OCI-LY3 (cell line): Measurements from ENCODE around the gene IL11RA.

Experiments
- H2AFZ ChIP-seq: fragments of 200-600, 300-600 bp; shearing (Covaris generic); 2 replicates; pipeline ENCODE4 v1.6.0; 2014; ENCODE audit warnings: antibody characterized with exemption, low read depth, low read length
- H3K27ac ChIP-seq: fragments of 200-600, 300-600 bp; sonication (generic); 2 replicates; pipeline ENCODE4 v1.5.1; 2014; ENCODE audit warnings: mild to moderate bottlenecking, low read length, moderate library complexity, mixed read lengths
- H3K27me3 ChIP-seq: fragments of 200-600, 300-600 bp; sonication (generic); 2 replicates; pipeline ENCODE4 v1.6.1; 2014; ENCODE audit warnings: low read depth, low read length, mixed read lengths
- H3K36me3 ChIP-seq: fragments of 200-600, 300-600 bp; sonication (generic); replicated peaks from 2 replicates; pipeline ENCODE3; 2014; ENCODE audit warnings: low read depth, low read length, mixed read lengths
- H3K4me1 ChIP-seq: fragments of 300-600, 200-600 bp; sonication (generic); 2 replicates; pipeline ENCODE4 v1.6.1; 2014; ENCODE audit warnings: low read length, mixed read lengths
- H3K4me2 ChIP-seq: fragments of 200-600, 300-600 bp; sonication (generic); 2 replicates; pipeline ENCODE4 v1.6.1; 2014; ENCODE audit warnings: low read length, mixed read lengths
- H3K4me3 ChIP-seq: fragments of 300-600, 200-600 bp; sonication (generic); 2 replicates; pipeline ENCODE4 v1.5.1; 2014; ENCODE audit warnings: antibody characterized with exemption, mild to moderate bottlenecking, low read length, moderate library complexity
- H3K79me2 ChIP-seq: fragments of 300-600, 200-600 bp; shearing (Covaris generic); 2 replicates; pipeline ENCODE4 v1.6.1; 2014; ENCODE audit warnings: mild to moderate bottlenecking, low read length, mixed read lengths
- H3K9ac ChIP-seq: fragments of 300-600, 200-600 bp; shearing (Covaris generic); 2 replicates; pipeline ENCODE4 v1.6.0; 2014; ENCODE audit warnings: mild to moderate bottlenecking, low read length, moderate library complexity
- H3K9me3 ChIP-seq: fragments of 200-600, 300-600 bp; shearing (Covaris generic); 2 replicates; pipeline ENCODE4 v1.6.1; 2014; ENCODE audit warnings: low read length, mixed read lengths; ENCODE audit not compliant: insufficient read depth
- H4K20me1 ChIP-seq: fragments of 200-600, 300-600 bp; sonication (generic); 2 replicates; pipeline ENCODE4 v1.6.1; 2016; ENCODE audit warnings: low read length, mixed read lengths; ENCODE audit not compliant: insufficient read depth
- EZH2phosphoT487 ChIP-seq: fragments of 200-600 bp; shearing (Covaris generic); IDR thresholded peaks from 2 replicates; pipeline ENCODE4 v1.6.1; 2018; ENCODE audit warnings: antibody characterized with exemption, mixed run types, low read depth
- TF ChIP-seq, protein P1 (sequence below): fragments of 200-600, 300-600 bp; sonication (generic); IDR thresholded peaks from 2 replicates; pipeline ENCODE4 v1.5.1; 2014; ENCODE audit warnings: antibody characterized with exemption, low read length, low read depth

Gene IL11RA

GRCh38 chr9:34651876-34652601 is at the start of gene IL11RA:
Gene IL11RA (plus strand): TSS chr9:34652185. CDS start chr9:34655218, 3,033 bp downstream.
- no peaks in the 10 kb centered on the region for H3K9me3 ChIP-seq
- peaks cover 8% of the 10 kb centered on the region for H3K4me1 ChIP-seq
- peak within 1 kb of the TSS; percentile 62 for H3K4me2 ChIP-seq
- peak within 1 kb of the TSS; percentile 48 for H3K4me3 ChIP-seq
- no peak within 1 kb of the TSS for H3K9ac ChIP-seq
- TF ChIP-seq, protein P1, sequence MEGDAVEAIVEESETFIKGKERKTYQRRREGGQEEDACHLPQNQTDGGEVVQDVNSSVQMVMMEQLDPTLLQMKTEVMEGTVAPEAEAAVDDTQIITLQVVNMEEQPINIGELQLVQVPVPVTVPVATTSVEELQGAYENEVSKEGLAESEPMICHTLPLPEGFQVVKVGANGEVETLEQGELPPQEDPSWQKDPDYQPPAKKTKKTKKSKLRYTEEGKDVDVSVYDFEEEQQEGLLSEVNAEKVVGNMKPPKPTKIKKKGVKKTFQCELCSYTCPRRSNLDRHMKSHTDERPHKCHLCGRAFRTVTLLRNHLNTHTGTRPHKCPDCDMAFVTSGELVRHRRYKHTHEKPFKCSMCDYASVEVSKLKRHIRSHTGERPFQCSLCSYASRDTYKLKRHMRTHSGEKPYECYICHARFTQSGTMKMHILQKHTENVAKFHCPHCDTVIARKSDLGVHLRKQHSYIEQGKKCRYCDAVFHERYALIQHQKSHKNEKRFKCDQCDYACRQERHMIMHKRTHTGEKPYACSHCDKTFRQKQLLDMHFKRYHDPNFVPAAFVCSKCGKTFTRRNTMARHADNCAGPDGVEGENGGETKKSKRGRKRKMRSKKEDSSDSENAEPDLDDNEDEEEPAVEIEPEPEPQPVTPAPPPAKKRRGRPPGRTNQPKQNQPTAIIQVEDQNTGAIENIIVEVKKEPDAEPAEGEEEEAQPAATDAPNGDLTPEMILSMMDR, result no peak
- H3K27ac ChIP-seq, result no peak within 1 kb of the TSS
- H2AFZ ChIP-seq, result no peak within 1 kb of the TSS
- H3K27me3 ChIP-seq, result no peaks in the 10 kb centered on the region
- H3K36me3 ChIP-seq, result peaks cover 19% of the 10 kb centered on the region
- H4K20me1 ChIP-seq, result peaks cover 3% of the 10 kb centered on the region; the same call in 1 of the 2 replicates
- H3K79me2 ChIP-seq, result peaks cover 9% of the 10 kb centered on the region

DNA sequence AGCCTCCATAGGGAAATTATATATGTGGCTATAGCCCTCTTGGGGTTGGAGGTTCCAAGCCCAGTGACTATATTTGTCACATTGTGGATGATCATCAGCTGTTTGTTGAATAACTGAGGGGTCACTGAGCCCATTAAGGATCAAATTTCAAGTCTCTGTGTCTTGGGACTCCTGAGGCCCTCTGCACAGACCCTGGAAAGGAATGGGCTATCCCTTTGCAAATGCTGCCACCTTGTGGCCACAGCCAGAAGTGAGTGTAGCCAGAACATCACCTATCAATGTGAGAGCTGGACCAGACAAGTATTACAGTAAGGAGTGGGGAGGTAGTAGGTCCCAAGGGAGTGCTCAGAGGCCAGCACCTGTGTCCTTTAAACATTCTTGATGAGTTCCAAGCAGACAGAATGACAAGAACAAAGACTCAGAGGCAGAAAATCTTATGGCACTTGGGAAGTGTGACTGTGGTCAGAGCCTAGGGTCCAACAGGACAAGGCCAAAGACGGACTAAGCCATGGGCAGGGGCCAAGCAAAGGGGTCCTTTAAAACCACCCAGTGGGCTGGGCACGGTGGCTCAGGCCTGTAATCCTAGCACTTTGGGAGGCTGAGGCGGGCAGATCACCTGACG is 48.3 kb upstream of the IL11RA start:
- Histone ChIP-seq H3K36me3 (no peaks in the 10 kb centered on the region), H3K4me1 (no peaks in the 10 kb centered on the region), H4K20me1 (no peaks in the 10 kb centered on the region), H3K4me3 (no peak overlapping the region), H3K9me3 (no peaks in the 10 kb centered on the region), H2AFZ (no peak overlapping the region), H3K27me3 (peaks cover 8% of the 10 kb centered on the region; the same call in 1 of the 2 replicates), H3K9ac (no peak overlapping the region), H3K27ac (no peak overlapping the region), H3K79me2 (no peaks in the 10 kb centered on the region), H3K4me2 (no peak overlapping the region)
- TF ChIP-seq EZH2phosphoT487, result no peak
- TF ChIP-seq, protein P1, result peak; percentile 97

- Histone ChIP-seq H3K9ac (no peak overlapping the region), H3K36me3 (peaks cover 10% of the 10 kb centered on the region), H3K27ac (no peak overlapping the region), H3K4me1 (peaks cover 7% of the 10 kb centered on the region), H3K4me3 (no peak overlapping the region), H3K27me3 (peaks cover 8% of the 10 kb centered on the region; the same call in 1 of the 2 replicates), H3K4me2 (no peak overlapping the region), H2AFZ (no peak overlapping the region), H4K20me1 (no peaks in the 10 kb centered on the region), H3K79me2 (peaks cover 6% of the 10 kb centered on the region), H3K9me3 (no peaks in the 10 kb centered on the region)
- TF ChIP-seq, protein P1, result no peak
- no peak for TF ChIP-seq EZH2phosphoT487
Observed at GRCh38 chr9:34606190-34606589, 45.8 kb upstream of the IL11RA start.

GRCh38 chr9:34606905-34607304 is 45.1 kb upstream of the IL11RA start:
- H3K4me3 ChIP-seq, result no peak overlapping the region
- H3K27ac ChIP-seq, result no peak overlapping the region
- no peak overlapping the region for H3K4me2 ChIP-seq
- no peaks in the 10 kb centered on the region for H4K20me1 ChIP-seq
- H3K79me2 ChIP-seq, result peaks cover 13% of the 10 kb centered on the region
- H2AFZ ChIP-seq, result no peak overlapping the region
- peaks cover 10% of the 10 kb centered on the region for H3K36me3 ChIP-seq
- TF ChIP-seq, protein P1, result no peak
- H3K27me3 ChIP-seq, result peaks cover 8% of the 10 kb centered on the region; the same call in 1 of the 2 replicates
- no peak overlapping the region for H3K9ac ChIP-seq
- no peaks in the 10 kb centered on the region for H3K9me3 ChIP-seq
- peaks cover 8% of the 10 kb centered on the region for H3K4me1 ChIP-seq
